Measurements from ENCODE around the gene SLC12A2. TPM values are rescaled to one million over a fixed set of nuclear protein-coding genes. Genes with fewer than 3 reads are reported as not detected.

The SLC12A2 gene
- total RNA-seq, 1 experiment from 2014 or later: 48.9 TPM

GRCh38 chr5:128097224-128097623 lies 13.7 kb downstream of the SLC12A2 start:
- no peak for DNase-seq (ENCODE audit: low read depth)

GRCh38 chr5:128097781-128098180 lies 14.2 kb downstream of the SLC12A2 start:
- no peak for DNase-seq (ENCODE audit: low read depth)

- DNase-seq (ENCODE audit: low read depth): no peak
Observed at GRCh38 chr5:128099944-128100343, 16.4 kb downstream of the SLC12A2 start.

- no peak for DNase-seq (ENCODE audit: low read depth)
Observed at GRCh38 chr5:128100860-128101557, 17.4 kb downstream of the SLC12A2 start.

GRCh38 chr5:128101676-128102075 lies 18.1 kb downstream of the SLC12A2 start:
- DNase-seq (ENCODE audit: low read depth): no peak

GRCh38 chr5:128105203-128105602 lies 21.6 kb downstream of the SLC12A2 start:
- no peak for DNase-seq (ENCODE audit: low read depth)

- DNase-seq (ENCODE audit: low read depth): no peak
Observed at GRCh38 chr5:128109138-128109537, 25.6 kb downstream of the SLC12A2 start.

- DNase-seq (ENCODE audit: low read depth): no peak
Observed at GRCh38 chr5:128109766-128110165, 26.2 kb downstream of the SLC12A2 start.

- DNase-seq (ENCODE audit: low read depth): peak; percentile 48
Observed at GRCh38 chr5:128111818-128112448, 28.4 kb downstream of the SLC12A2 start.

GRCh38 chr5:128116445-128116844 lies 32.9 kb downstream of the SLC12A2 start:
- DNase-seq (ENCODE audit: low read depth): no peak

GRCh38 chr5:128118214-128118613 lies 34.6 kb downstream of the SLC12A2 start:
- DNase-seq (ENCODE audit: low read depth): no peak

GRCh38 chr5:128121651-128122050 lies 38.1 kb downstream of the SLC12A2 start:
- DNase-seq (ENCODE audit: low read depth): peak; percentile 8

GRCh38 chr5:128123936-128124335 lies 40.4 kb downstream of the SLC12A2 start:
- no peak for DNase-seq (ENCODE audit: low read depth)

- no peak for DNase-seq (ENCODE audit: low read depth)
Observed at GRCh38 chr5:128126241-128126640, 42.7 kb downstream of the SLC12A2 start.

GRCh38 chr5:128132499-128132898 lies 48.9 kb downstream of the SLC12A2 start:
- DNase-seq (ENCODE audit: low read depth): no peak

GRCh38 chr5:128135286-128135685 lies 51.7 kb downstream of the SLC12A2 start:
- DNase-seq (ENCODE audit: low read depth): no peak

- no peak for DNase-seq (ENCODE audit: low read depth)
Observed at GRCh38 chr5:128143911-128144310, 60.3 kb downstream of the SLC12A2 start.

- DNase-seq (ENCODE audit: low read depth): peak; percentile 14
Observed at GRCh38 chr5:128144491-128144890, 60.9 kb downstream of the SLC12A2 start.

GRCh38 chr5:128146671-128147070 lies 63.1 kb downstream of the SLC12A2 start:
- no peak for DNase-seq (ENCODE audit: low read depth)

GRCh38 chr5:128154943-128155342 lies 71.4 kb downstream of the SLC12A2 start:
- DNase-seq (ENCODE audit: low read depth): no peak

- DNase-seq (ENCODE audit: low read depth): no peak
Observed at GRCh38 chr5:128155776-128156175, 72.2 kb downstream of the SLC12A2 start.

- no peak for DNase-seq (ENCODE audit: low read depth)
Observed at GRCh38 chr5:128156521-128156920, 73.0 kb downstream of the SLC12A2 start.

- DNase-seq (ENCODE audit: low read depth): no peak
Observed at GRCh38 chr5:128158342-128158741, 74.8 kb downstream of the SLC12A2 start.

- peak; percentile 60 for DNase-seq (ENCODE audit: low read depth)
Observed at GRCh38 chr5:128163991-128164390, 80.4 kb downstream of the SLC12A2 start.
